Medulla oblongata (tissue), 1 donor: ENCODE data around the gene DOK7.
"Not testable (repeated sequence)": the region's sequence is repeated elsewhere in the genome, so short reads cannot be mapped to it uniquely, and the experiment has no call there.

Experiments used
- DNase-seq: peaks from one replicate; pipeline ENCODE4 v3.0.0-alpha.2; 2015; ENCODE audit errors: extremely low spot score

Gene DOK7

GRCh38 chr4:3532751-3533422, 69.8 kb downstream of the DOK7 start:
- peak; percentile 27 for DNase-seq

- no peak for DNase-seq
Observed at GRCh38 chr4:3533423-3533820, 70.3 kb downstream of the DOK7 start.

DNA sequence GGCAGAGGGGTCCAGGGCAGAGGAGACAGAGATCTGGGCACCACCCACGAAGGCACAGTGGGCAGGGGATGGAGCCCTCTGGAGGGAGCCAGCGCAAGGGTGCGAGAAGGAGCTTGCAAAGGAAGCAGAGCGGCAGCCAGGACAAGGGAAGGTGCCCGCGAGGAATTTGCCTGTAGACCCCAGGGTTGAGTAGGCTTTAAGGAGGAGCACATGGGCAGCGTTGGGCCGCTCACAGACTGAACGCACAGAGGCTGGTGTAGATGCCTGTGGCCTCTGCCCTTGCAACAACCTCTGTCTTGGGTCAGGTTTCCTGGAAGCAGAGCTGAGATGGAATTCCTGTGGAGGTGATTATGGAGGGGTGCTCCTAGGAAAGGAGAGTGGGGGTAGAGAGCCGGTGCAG, 72.7 kb downstream of the DOK7 start:
- not testable (repeated sequence) for DNase-seq

DNA sequence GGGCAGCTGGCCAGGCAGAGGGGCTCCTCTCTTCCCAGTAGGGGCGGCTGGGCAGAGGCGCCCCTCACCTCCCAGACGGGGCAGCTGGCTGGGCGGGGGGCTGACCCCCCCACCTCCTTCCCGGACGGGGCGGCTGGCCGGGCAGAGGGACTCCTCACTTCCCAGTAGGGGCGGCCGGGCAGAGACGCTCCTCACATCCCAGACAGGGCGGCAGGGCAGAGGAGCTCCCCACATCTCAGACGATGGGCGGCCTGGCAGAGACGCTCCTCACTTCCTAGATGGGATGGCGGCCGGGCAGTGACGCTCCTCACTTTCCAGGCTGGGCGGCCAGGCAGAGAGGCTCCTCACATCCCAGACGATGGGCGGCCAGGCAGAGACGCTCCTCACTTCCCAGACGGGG, 75.8 kb downstream of the DOK7 start:
- not testable (repeated sequence) for DNase-seq

DNA sequence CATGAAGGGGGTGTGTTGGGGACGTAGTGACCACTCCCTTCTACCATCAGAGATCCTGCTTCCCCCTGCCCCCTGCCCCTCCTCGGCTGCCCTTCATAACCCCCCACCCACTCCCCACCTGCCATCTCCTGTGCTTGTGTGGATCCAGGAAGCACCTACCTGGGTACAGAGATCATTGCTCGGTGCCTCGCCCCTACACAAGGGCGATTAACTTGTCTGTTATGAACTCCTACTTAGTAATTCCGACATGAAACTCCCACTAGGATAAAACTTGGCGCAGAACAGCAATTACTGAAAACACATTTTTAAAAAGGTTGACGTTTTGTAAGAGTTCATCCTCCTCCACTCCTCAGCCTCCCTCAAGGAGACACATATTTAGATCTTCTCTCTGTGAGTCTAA, 80.3 kb downstream of the DOK7 start:
- DNase-seq, result not testable (repeated sequence)
